ENCODE results near the gene PUM1. TPM values are rescaled to one million over a fixed set of nuclear protein-coding genes. Genes with fewer than 3 reads are reported as not detected.
"Not testable (repeated sequence)": the region's sequence is repeated elsewhere in the genome, so short reads cannot be mapped to it uniquely, and the experiment has no call there.

PUM1 gene
- total RNA-seq, 6 experiments from 2014 or later, result 30.9 to 51.6 (median 42.0) TPM

GRCh38 chr1:31069392-31069791 is 3.9 kb upstream of the PUM1 start:
- intact Hi-C loops (cut with DNase I), result no loop called here
- no peak for TF ChIP-seq POLR2A (IDR thresholded peaks at IDR 0.05)
- Histone ChIP-seq H3K27ac (no peak overlapping the region), H3K4me3 (no peak overlapping the region), H3K9me3 (no peaks in the 10 kb centered on the region), H3K27me3 (no peaks in the 10 kb centered on the region), H3K4me1 (peaks cover 0 to 11% (median 5%) of the 10 kb centered on the region in 4 donors), H3K36me3 (no peaks in the 10 kb centered on the region)
- DNase-seq (no peak), ATAC-seq (no peak)
- WGBS (ENCODE audit: insufficient coverage, low coverage, low lambda C conversion rate, missing lambda C conversion rate), result 66% methylated on average over 9 of the region's 9 CpGs

- Histone ChIP-seq H3K36me3 (no peaks in the 10 kb centered on the region), H3K4me3 (peak overlapping the region; percentile 77 to 88 (median 80)), H3K27ac (peak overlapping the region; percentile 93 to 96 (median 95)), H3K27me3 (no peaks in the 10 kb centered on the region), H3K9me3 (no peaks in the 10 kb centered on the region), H3K4me1 (peaks cover 0 to 39% (median 16%) of the 10 kb centered on the region in 4 donors)
- ATAC-seq (peak in 3 of 4 donors; percentile 2 to 17 (median 8)), DNase-seq (no peak)
- TF ChIP-seq POLR2A (IDR thresholded peaks at IDR 0.05) (no peak), CTCF (IDR thresholded peaks at IDR 0.05) (no peak)
- 0% methylated on average over 19 of the region's 19 CpGs for WGBS (ENCODE audit: insufficient coverage, low coverage, low lambda C conversion rate, missing lambda C conversion rate)
- intact Hi-C loops (cut with DNase I), result no loop called here
These were observed 703 bp downstream of the PUM1 start for GRCh38 chr1:31064718-31065309.

GRCh38 chr1:31064111-31064717 is 1.3 kb downstream of the PUM1 start:
- Histone ChIP-seq H3K27ac (peak overlapping the region in 2 of 3 donors; percentile 95 to 96), H3K4me1 (peaks cover 0 to 42% (median 16%) of the 10 kb centered on the region in 4 donors), H3K4me3 (peak overlapping the region; percentile 77 to 88 (median 80)), H3K27me3 (no peaks in the 10 kb centered on the region), H3K9me3 (no peaks in the 10 kb centered on the region), H3K36me3 (peaks cover 0 to 2% (median under 1%) of the 10 kb centered on the region in 4 donors)
- no peak for TF ChIP-seq POLR2A (IDR thresholded peaks at IDR 0.05)
- TF ChIP-seq CTCF (IDR thresholded peaks at IDR 0.05), result no peak
- whole genome bisulfite sequencing (ENCODE audit: insufficient coverage, low coverage, low lambda C conversion rate, missing lambda C conversion rate), result 2% methylated on average over 8 of the region's 8 CpGs
- ATAC-seq (no peak), DNase-seq (no peak)
- intact Hi-C loops (cut with DNase I), result no loop called here

- Histone ChIP-seq H3K4me3 (peak overlapping the region; percentile 77 to 88 (median 80)), H3K4me1 (peaks cover 0 to 42% (median 16%) of the 10 kb centered on the region in 4 donors), H3K9me3 (no peaks in the 10 kb centered on the region), H3K27ac (peak overlapping the region in 2 of 3 donors; percentile 95 to 96), H3K36me3 (peaks cover 0 to 8% (median 5%) of the 10 kb centered on the region in 4 donors), H3K27me3 (no peaks in the 10 kb centered on the region)
- TF ChIP-seq POLR2A (IDR thresholded peaks at IDR 0.05), result no peak
- TF ChIP-seq CTCF (IDR thresholded peaks at IDR 0.05), result no peak
- ATAC-seq (no peak), DNase-seq (no peak)
- 4% methylated on average over 4 of the region's 4 CpGs for WGBS (ENCODE audit: insufficient coverage, low coverage, low lambda C conversion rate, missing lambda C conversion rate)
- intact Hi-C loops (cut with DNase I), result no loop called here
These were observed 1.9 kb downstream of the PUM1 start for GRCh38 chr1:31063631-31064030.

- intact Hi-C loops (cut with DNase I), result no loop called here
- Histone ChIP-seq H3K27me3 (no peaks in the 10 kb centered on the region), H3K9me3 (no peaks in the 10 kb centered on the region), H3K36me3 (peaks cover 0 to 15% (median 8%) of the 10 kb centered on the region in 4 donors), H3K27ac (peak overlapping the region in 2 of 3 donors; percentile 95 to 96), H3K4me1 (peaks cover 0 to 42% (median 16%) of the 10 kb centered on the region in 4 donors), H3K4me3 (peak overlapping the region in 2 of 3 donors; percentile 80 to 88)
- DNase-seq, result no peak
- ATAC-seq, result no peak
- TF ChIP-seq POLR2A (IDR thresholded peaks at IDR 0.05) (no peak), CTCF (IDR thresholded peaks at IDR 0.05) (no peak)
- 26% methylated on average over 4 of the region's 4 CpGs for WGBS (ENCODE audit: insufficient coverage, low coverage, low lambda C conversion rate, missing lambda C conversion rate)
These were observed 2.6 kb downstream of the PUM1 start for GRCh38 chr1:31062867-31063380.

GRCh38 chr1:31062162-31062866 is 3.2 kb downstream of the PUM1 start:
- H3K27me3 ChIP-seq; H3K9me3 ChIP-seq; intact Hi-C loops (cut with DNase I): not testable (repeated sequence)
- Histone ChIP-seq H3K27ac (peak overlapping the region in 1 of 3 donors; percentile 95), H3K4me1 (peaks cover 0 to 42% (median 16%) of the 10 kb centered on the region in 4 donors), H3K4me3 (peak overlapping the region in 2 of 3 donors; percentile 80 to 88), H3K36me3 (peaks cover 0 to 21% (median 8%) of the 10 kb centered on the region in 4 donors)
- ATAC-seq, result peak; percentile 30 to 43 (median 36)
- peak in 1 of 3 donors; percentile 53 for DNase-seq
- WGBS (ENCODE audit: insufficient coverage, low coverage, low lambda C conversion rate, missing lambda C conversion rate), result 24% methylated on average over 13 of the region's 14 CpGs

Measured in right lobe of liver (tissue), 6 donors.